Activated CD8-positive, alpha-beta T cell treated with anti-CD3 and anti-CD28 coated beads for 36 hours (primary cell): ENCODE measurements around the gene OGFR. TPM values are rescaled to one million over a fixed set of nuclear protein-coding genes. Genes with fewer than 3 reads are reported as not detected.

Source experiments
- ATAC-seq: fragments of 200-7000 bp; cut with Tn5 transposase; one replicate; pipeline ENCODE4 v1.10.0; 2021; ENCODE audit warnings: mild to moderate bottlenecking, moderate library complexity
- CTCF ChIA-PET: fragments of 350-600 bp; sonication (Branson Sonifier 250); formaldehyde crosslinking; loops from one replicate; lab custom pipeline; 2021; ENCODE audit warnings: antibody characterized with exemption; lab: Charles Lee
- POLR2A ChIA-PET: fragments of 350-600 bp; sonication (Branson Sonifier 250); formaldehyde crosslinking; loops from one replicate; lab custom pipeline; 2021; ENCODE audit warnings: antibody characterized with exemption; lab: Charles Lee
- DNase-seq: peaks from one replicate; pipeline ENCODE4 v3.0.0-alpha.2; 2020
- H3K27ac Mint-ChIP-seq: one replicate; pipeline ENCODE4 v1.8.0; 2021; ENCODE audit warnings: mild to moderate bottlenecking, mixed read lengths
- H3K27me3 Mint-ChIP-seq: one replicate; pipeline ENCODE4 v1.8.0; 2021; ENCODE audit warnings: mixed read lengths
- H3K36me3 Mint-ChIP-seq: one replicate; pipeline ENCODE4 v1.8.0; 2021; ENCODE audit warnings: low read depth, mixed read lengths
- H3K4me1 Mint-ChIP-seq: one replicate; pipeline ENCODE4 v1.8.0; 2021; ENCODE audit warnings: low read depth, mixed read lengths
- H3K4me3 Mint-ChIP-seq: one replicate; pipeline ENCODE4 v1.8.0; 2021; ENCODE audit warnings: mild to moderate bottlenecking, moderate library complexity, mixed read lengths
- H3K9me3 Mint-ChIP-seq: one replicate; pipeline ENCODE4 v1.8.0; 2021; ENCODE audit warnings: mixed read lengths
- intact Hi-C: fragments of 100-400 bp; cut with micrococcal nuclease; formaldehyde crosslinking; loops from one replicate; pipeline ENCODE4 v1.10.0; 2022
- total RNA-seq, 2 experiments: library from RNA; stranded (reverse); gene quantifications; one replicate each; pipeline ENCODE4 v1.2.3, GENCODE V29; 2021
- TF ChIP-seq, protein P1 (sequence below): fragments of 200-600 bp; IDR thresholded peaks from one replicate; pipeline ENCODE4 v1.8.0; 2022; ENCODE audit warnings: antibody characterized with exemption, mild to moderate bottlenecking

OGFR gene
- total RNA-seq, 2 experiments from 2014 or later: 53.6 to 55.2 TPM

DNA sequence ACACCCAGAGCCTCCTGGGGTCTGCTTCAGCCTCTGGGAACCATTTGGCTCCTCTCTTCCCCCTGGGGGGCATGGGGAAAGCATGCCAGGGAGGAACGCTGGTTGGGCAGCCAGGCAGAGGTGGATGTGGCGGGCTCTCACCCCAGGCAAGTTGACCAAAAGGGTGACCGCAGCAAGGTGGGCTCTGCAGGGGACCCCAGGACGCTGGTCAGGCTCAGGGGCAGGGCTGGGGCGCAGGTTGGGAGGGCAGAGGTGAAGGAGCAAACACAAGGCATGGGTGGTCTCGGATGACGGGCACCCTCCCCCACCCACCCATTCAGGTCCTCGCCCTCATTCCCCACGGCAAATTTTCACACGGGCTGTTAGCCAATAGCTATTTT lies 38.6 kb upstream of the OGFR start:
- POLR2A ChIA-PET: no interaction called here
- no peak overlapping the region for H3K4me3 Mint-ChIP-seq
- intact Hi-C loops: no loop called here
- ATAC-seq (no peak), DNase-seq (no peak)
- no peaks in the 10 kb centered on the region for H3K9me3 Mint-ChIP-seq
- no peaks in the 10 kb centered on the region for H3K36me3 Mint-ChIP-seq
- TF ChIP-seq, protein P1, sequence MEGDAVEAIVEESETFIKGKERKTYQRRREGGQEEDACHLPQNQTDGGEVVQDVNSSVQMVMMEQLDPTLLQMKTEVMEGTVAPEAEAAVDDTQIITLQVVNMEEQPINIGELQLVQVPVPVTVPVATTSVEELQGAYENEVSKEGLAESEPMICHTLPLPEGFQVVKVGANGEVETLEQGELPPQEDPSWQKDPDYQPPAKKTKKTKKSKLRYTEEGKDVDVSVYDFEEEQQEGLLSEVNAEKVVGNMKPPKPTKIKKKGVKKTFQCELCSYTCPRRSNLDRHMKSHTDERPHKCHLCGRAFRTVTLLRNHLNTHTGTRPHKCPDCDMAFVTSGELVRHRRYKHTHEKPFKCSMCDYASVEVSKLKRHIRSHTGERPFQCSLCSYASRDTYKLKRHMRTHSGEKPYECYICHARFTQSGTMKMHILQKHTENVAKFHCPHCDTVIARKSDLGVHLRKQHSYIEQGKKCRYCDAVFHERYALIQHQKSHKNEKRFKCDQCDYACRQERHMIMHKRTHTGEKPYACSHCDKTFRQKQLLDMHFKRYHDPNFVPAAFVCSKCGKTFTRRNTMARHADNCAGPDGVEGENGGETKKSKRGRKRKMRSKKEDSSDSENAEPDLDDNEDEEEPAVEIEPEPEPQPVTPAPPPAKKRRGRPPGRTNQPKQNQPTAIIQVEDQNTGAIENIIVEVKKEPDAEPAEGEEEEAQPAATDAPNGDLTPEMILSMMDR: no peak
- no peak overlapping the region for H3K27ac Mint-ChIP-seq
- peaks cover 13% of the 10 kb centered on the region for H3K4me1 Mint-ChIP-seq
- no peaks in the 10 kb centered on the region for H3K27me3 Mint-ChIP-seq
- CTCF ChIA-PET: no interaction called here

DNA sequence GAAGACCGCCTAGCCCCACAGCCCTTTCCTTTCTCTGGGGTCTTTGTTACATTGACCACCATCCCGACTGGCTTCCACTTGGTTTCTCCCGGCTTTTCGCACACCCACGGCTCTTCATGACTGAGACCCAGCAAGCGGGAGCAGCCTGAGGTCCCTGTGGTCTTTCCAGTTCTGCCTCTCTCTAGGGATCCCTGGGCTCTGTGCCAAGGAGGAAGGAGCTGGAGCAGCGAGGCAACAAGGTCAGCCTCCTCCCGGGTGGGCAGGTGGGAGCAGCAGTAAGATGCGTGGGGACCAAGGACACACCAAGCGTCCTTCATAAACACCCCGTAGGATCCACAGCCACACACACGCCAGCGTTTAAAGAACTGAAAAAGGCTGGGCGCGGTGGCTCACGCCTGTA lies 37.9 kb upstream of the OGFR start:
- intact Hi-C loops: no loop called here
- Mint-ChIP-seq H3K4me1 (peaks cover 13% of the 10 kb centered on the region), H3K27ac (no peak overlapping the region), H3K36me3 (no peaks in the 10 kb centered on the region), H3K4me3 (no peak overlapping the region), H3K9me3 (no peaks in the 10 kb centered on the region), H3K27me3 (no peaks in the 10 kb centered on the region)
- ATAC-seq (no peak), DNase-seq (no peak)
- CTCF ChIA-PET: interaction anchor here (0.8 kb wide), 1 partner anchor 81 kb away, joined by 3 read pairs; no protein-coding TSS in a partner anchor
- POLR2A ChIA-PET: no interaction called here
- TF ChIP-seq, protein P1: no peak

DNA sequence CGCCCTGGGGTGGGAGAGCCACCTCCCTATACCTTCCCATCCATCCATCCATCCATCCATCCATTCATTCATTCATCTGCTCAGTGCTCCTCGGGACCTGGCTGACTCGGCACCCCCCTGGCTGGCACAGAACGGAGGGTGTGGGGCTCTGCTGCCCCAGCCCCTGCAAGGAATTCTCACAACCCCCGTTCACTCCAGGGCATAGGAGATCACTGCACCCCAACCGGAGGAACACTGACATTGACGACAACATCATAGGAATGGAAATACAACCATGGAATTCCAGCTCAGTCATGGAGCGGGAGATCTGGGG lies 36.4 kb upstream of the OGFR start:
- no peaks in the 10 kb centered on the region for H3K9me3 Mint-ChIP-seq
- H3K4me1 Mint-ChIP-seq: peaks cover 23% of the 10 kb centered on the region
- DNase-seq: no peak
- intact Hi-C loops: no loop called here
- H3K27me3 Mint-ChIP-seq: no peaks in the 10 kb centered on the region
- H3K4me3 Mint-ChIP-seq: no peak overlapping the region
- ChIA-PET POLR2A (no interaction called here), CTCF (no interaction called here)
- ATAC-seq: no peak
- TF ChIP-seq, protein P1: no peak
- H3K27ac Mint-ChIP-seq: no peak overlapping the region
- no peaks in the 10 kb centered on the region for H3K36me3 Mint-ChIP-seq

DNA sequence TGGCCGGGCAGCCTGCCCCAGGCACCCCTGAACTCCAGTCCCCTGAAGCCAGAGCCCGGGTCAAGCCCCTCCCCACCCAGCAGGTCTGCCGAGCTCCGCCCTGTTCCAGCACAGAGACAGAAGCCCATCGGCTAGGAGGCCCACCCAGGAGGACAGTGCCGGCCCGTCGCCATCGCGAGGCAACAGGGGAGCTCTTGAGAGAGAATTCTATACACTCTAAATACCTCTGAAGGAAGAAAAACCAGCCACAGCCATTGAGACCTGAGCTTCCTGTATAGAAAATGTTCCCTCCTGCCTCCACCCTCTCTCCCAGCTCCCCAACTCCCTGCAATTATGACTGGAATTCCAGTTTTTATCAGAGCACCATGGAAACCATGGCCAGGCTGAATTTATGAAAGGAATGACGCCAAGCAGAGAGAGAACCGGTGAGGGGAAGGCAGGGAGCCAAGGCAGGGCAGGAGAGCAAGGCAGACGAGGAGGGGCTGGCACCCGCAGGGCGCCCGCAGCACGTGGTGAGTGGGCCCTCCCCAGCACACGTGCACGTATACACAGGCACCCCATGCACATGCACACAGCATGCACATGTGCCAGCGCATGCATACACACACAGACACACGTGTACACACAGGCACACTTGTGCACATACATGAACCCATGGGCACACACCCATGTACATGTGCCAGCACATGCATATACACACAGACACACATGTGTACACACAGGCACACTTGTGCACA lies 35.9 kb upstream of the OGFR start:
- ChIA-PET CTCF (no interaction called here), POLR2A (interaction anchor here (0.5 kb wide), 1 partner anchor 251 kb away, joined by 3 read pairs; no protein-coding TSS in a partner anchor)
- Mint-ChIP-seq H3K4me1 (peaks cover 27% of the 10 kb centered on the region), H3K9me3 (no peaks in the 10 kb centered on the region), H3K36me3 (no peaks in the 10 kb centered on the region), H3K27me3 (no peaks in the 10 kb centered on the region), H3K27ac (no peak overlapping the region), H3K4me3 (no peak overlapping the region)
- DNase-seq (no peak), ATAC-seq (no peak)
- TF ChIP-seq, protein P1: no peak
- intact Hi-C loops: no loop called here

DNA sequence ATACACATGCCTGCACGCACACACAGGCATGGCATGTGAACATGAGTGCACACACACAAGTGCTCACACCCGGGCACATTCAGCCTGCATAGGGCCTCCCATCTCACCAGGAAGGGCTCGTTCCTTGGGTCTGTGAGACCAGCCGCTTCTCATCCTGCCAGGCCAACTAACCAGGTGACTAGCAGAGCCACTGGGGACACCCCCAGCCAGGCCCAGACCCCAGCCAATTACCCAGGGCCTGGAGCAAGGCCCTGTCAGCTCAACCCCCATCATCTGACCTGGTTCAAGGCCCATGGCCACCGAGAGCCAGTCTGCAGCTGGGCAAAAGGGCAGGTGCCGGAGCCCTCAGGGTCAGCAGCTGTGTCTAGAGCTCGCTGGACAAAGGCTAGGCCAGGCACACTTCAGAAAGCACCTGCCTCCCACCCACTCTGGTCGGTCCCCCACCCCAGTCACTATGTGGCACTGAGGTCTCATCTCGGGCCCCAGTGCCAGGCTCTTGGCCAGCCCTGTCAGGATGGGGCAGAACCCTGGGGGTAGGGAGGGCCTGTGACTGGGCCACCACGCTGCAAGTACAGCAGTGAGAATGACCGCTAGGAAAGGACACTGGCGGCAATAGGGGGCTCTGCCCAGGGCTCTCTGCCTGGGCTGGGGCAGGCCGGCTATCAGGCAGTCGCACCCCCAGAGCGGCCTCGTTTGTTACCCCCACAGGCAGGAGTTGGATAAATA lies 35.1 kb upstream of the OGFR start:
- no peaks in the 10 kb centered on the region for H3K27me3 Mint-ChIP-seq
- no peaks in the 10 kb centered on the region for H3K9me3 Mint-ChIP-seq
- no peak overlapping the region for H3K4me3 Mint-ChIP-seq
- no peak overlapping the region for H3K27ac Mint-ChIP-seq
- peaks cover 33% of the 10 kb centered on the region for H3K4me1 Mint-ChIP-seq
- intact Hi-C loops: no loop called here
- no peak for DNase-seq
- TF ChIP-seq, protein P1: no peak
- POLR2A ChIA-PET: interaction anchor here (0.5 kb wide), 1 partner anchor 252 kb away, joined by 3 read pairs; no protein-coding TSS in a partner anchor
- no peak for ATAC-seq
- H3K36me3 Mint-ChIP-seq: no peaks in the 10 kb centered on the region
- CTCF ChIA-PET: no interaction called here
